ENCODE measurements around the gene SPINT1.

The SPINT1 gene, protein sequence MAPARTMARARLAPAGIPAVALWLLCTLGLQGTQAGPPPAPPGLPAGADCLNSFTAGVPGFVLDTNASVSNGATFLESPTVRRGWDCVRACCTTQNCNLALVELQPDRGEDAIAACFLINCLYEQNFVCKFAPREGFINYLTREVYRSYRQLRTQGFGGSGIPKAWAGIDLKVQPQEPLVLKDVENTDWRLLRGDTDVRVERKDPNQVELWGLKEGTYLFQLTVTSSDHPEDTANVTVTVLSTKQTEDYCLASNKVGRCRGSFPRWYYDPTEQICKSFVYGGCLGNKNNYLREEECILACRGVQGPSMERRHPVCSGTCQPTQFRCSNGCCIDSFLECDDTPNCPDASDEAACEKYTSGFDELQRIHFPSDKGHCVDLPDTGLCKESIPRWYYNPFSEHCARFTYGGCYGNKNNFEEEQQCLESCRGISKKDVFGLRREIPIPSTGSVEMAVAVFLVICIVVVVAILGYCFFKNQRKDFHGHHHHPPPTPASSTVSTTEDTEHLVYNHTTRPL

DNA sequence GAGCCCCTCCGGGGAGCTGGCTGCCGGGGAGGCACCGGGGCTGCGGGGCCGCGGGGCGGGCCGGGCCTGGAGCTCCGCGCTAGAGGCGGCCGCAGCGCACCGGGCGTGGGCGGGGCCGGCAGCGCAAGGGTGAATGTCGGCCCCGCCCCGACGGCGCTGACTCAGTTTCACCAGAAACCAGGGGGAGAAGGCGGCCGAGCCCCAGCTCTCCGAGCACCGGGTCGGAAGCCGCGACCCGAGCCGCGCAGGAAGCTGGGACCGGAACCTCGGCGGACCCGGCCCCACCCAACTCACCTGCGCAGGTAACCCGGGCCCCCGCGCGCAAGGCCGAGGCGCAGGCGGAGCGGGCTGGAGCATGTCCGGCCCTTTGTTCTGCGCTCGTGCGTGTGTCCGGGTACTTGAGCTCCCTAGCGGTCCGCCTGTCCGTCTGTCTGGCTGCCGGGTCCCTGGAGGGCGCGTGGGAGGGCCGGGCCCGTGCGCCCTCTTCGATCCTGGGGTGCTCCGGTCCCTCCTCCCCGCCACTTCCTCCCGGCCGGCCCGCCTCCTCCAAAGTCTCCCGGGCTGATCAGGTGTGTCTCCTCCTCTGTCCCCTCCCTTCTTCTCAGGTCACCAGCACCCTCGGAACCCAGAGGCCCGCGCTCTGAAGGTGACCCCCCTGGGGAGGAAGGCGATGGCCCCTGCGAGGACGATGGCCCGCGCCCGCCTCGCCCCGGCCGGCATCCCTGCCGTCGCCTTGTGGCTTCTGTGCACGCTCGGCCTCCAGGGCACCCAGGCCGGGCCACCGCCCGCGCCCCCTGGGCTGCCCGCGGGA is at the start of gene SPINT1:
TSS of gene SPINT1 (plus strand) at position 164 of the 811 bp plus-strand sequence. CDS start at position 671, 507 bp downstream.
- peak within 1 kb of the TSS; percentile 51 for H3K4me3 ChIP-seq (ENCODE audit: low read depth, low read length)
- DNase-seq (ENCODE audit: low read depth): peak; percentile 73
- TF ChIP-seq CTCF (IDR thresholded peaks at IDR 0.05; ENCODE audit: low read depth, low read length): no peak
- TF ChIP-seq MAX (IDR thresholded peaks at IDR 0.05; ENCODE audit: low read depth, low read length): no peak
- TF ChIP-seq MYC (IDR thresholded peaks at IDR 0.05; ENCODE audit: low read depth, low read length): no peak
- no peak for TF ChIP-seq POLR2A (IDR thresholded peaks at IDR 0.05; ENCODE audit: extremely low read depth, insufficient read length)

GRCh38 chr15:40796041-40796440 is 47.8 kb upstream of the SPINT1 start:
- no peak overlapping the region for H3K4me3 ChIP-seq (ENCODE audit: low read depth, low read length)
- no peak for DNase-seq (ENCODE audit: low read depth)
- TF ChIP-seq MYC (IDR thresholded peaks at IDR 0.05; ENCODE audit: low read depth, low read length) (no peak), POLR2A (IDR thresholded peaks at IDR 0.05; ENCODE audit: extremely low read depth, insufficient read length) (no peak), MAX (IDR thresholded peaks at IDR 0.05; ENCODE audit: low read depth, low read length) (no peak), CTCF (IDR thresholded peaks at IDR 0.05; ENCODE audit: low read depth, low read length) (no peak)

DNA sequence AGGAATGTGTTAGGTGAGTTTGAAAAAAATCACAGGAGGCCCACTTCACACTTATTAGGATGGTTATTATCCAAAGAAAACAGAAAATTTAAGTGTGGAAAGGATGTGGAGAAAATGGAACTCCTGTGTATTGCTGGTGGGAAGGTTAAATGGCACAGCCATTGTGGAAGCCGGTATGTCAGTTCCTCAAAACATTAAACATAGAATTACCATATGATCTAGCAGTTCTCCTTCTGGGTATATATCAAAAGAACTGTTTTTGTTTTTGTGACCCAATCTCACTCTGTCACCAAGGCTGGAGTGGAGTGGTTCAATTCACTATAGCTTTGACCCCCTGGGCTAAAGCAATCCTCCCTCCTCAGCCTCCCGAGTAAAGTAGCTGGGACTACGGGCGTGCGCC is 47.3 kb upstream of the SPINT1 start:
- no peak for DNase-seq (ENCODE audit: low read depth)
- TF ChIP-seq MAX (IDR thresholded peaks at IDR 0.05; ENCODE audit: low read depth, low read length) (no peak), POLR2A (IDR thresholded peaks at IDR 0.05; ENCODE audit: extremely low read depth, insufficient read length) (no peak), CTCF (IDR thresholded peaks at IDR 0.05; ENCODE audit: low read depth, low read length) (no peak), MYC (IDR thresholded peaks at IDR 0.05; ENCODE audit: low read depth, low read length) (no peak)
- H3K4me3 ChIP-seq (ENCODE audit: low read depth, low read length): no peak overlapping the region

- no peak for TF ChIP-seq POLR2A (IDR thresholded peaks at IDR 0.05; ENCODE audit: extremely low read depth, insufficient read length)
- TF ChIP-seq MYC (IDR thresholded peaks at IDR 0.05; ENCODE audit: low read depth, low read length): no peak
- TF ChIP-seq MAX (IDR thresholded peaks at IDR 0.05; ENCODE audit: low read depth, low read length): no peak
- no peak for TF ChIP-seq CTCF (IDR thresholded peaks at IDR 0.05; ENCODE audit: low read depth, low read length)
- no peak overlapping the region for H3K4me3 ChIP-seq (ENCODE audit: low read depth, low read length)
- DNase-seq (ENCODE audit: low read depth): no peak
These were observed 44.3 kb upstream of the SPINT1 start for GRCh38 chr15:40799523-40799922.

- TF ChIP-seq CTCF (IDR thresholded peaks at IDR 0.05; ENCODE audit: low read depth, low read length): no peak
- TF ChIP-seq MYC (IDR thresholded peaks at IDR 0.05; ENCODE audit: low read depth, low read length): no peak
- TF ChIP-seq POLR2A (IDR thresholded peaks at IDR 0.05; ENCODE audit: extremely low read depth, insufficient read length): no peak
- TF ChIP-seq MAX (IDR thresholded peaks at IDR 0.05; ENCODE audit: low read depth, low read length): no peak
- H3K4me3 ChIP-seq (ENCODE audit: low read depth, low read length): no peak overlapping the region
- no peak for DNase-seq (ENCODE audit: low read depth)
These were observed 40.8 kb upstream of the SPINT1 start for GRCh38 chr15:40803076-40803475.

All from NB4 (cell line).